ENCODE results near the gene PHF23. TPM values are rescaled to one million over a fixed set of nuclear protein-coding genes. Genes with fewer than 3 reads are reported as not detected.

The PHF23 gene
- total RNA-seq, 1 experiment from 2014 or later, result 32.7 TPM

GRCh38 chr17:7219229-7219811 lies 19.9 kb downstream of the PHF23 start:
- CTCF ChIA-PET, result no interaction called here
- ATAC-seq, result no peak

GRCh38 chr17:7218758-7219157 lies 20.5 kb downstream of the PHF23 start:
- Histone ChIP-seq H3K27me3 (ENCODE audit: low read length) (no peaks in the 10 kb centered on the region), H2AFZ (ENCODE audit: low read length) (no peak overlapping the region), H3K36me3 (ENCODE audit: low read depth, low read length) (peaks cover 25% of the 10 kb centered on the region), H3K4me1 (ENCODE audit: insufficient read depth, low read length) (peaks cover 34% of the 10 kb centered on the region), H3K9me2 (replicated peaks; ENCODE audit: low read length) (no peaks in the 10 kb centered on the region), H3F3A (ENCODE audit: low read length, unreplicated experiment) (no peaks in the 10 kb centered on the region), H3K4me3 (ENCODE audit: low read length) (no peak overlapping the region), H4K20me1 (ENCODE audit: low read length) (peaks cover 14% of the 10 kb centered on the region; the same call in 1 of the 2 replicates), H3K79me2 (ENCODE audit: low read length) (peaks cover 41% of the 10 kb centered on the region), H3K27ac (ENCODE audit: low read length) (no peak overlapping the region), H3K4me2 (ENCODE audit: low read length) (peak overlapping the region; percentile 86; the same call in 1 of the 2 replicates), H3K9ac (ENCODE audit: low read length) (no peak overlapping the region), H3K9me3 (ENCODE audit: low read length) (no peaks in the 10 kb centered on the region)
- CTCF ChIA-PET, result no interaction called here
- POLR2A ChIA-PET (ENCODE audit: unreplicated experiment), result no interaction called here
- intact Hi-C loops (cut with micrococcal nuclease), result no loop called here
- no peak for TF ChIP-seq CTCF (conservative IDR thresholded peaks at IDR 0.05; ENCODE audit: low read depth, low read length)
- TF ChIP-seq EZH2phosphoT487 (IDR thresholded peaks at IDR 0.05; ENCODE audit: borderline replicate concordance, low read length), result no peak
- no peak for TF ChIP-seq EZH2 (IDR thresholded peaks at IDR 0.05; ENCODE audit: low read length, unreplicated experiment)
- no TSS peak for BruUV-seq (replicated peaks)
- ATAC-seq (no peak), DNase-seq (no peak)

More at GRCh38 chr17:7219229-7219811, 19.9 kb downstream of the PHF23 start:
- no TSS peak for BruUV-seq (replicated peaks)
- TF ChIP-seq EZH2phosphoT487 (IDR thresholded peaks at IDR 0.05; ENCODE audit: borderline replicate concordance, low read length) (no peak), EZH2 (IDR thresholded peaks at IDR 0.05; ENCODE audit: low read length, unreplicated experiment) (no peak), CTCF (conservative IDR thresholded peaks at IDR 0.05; ENCODE audit: low read depth, low read length) (no peak)
- H3K9me3 ChIP-seq (ENCODE audit: low read length), result no peaks in the 10 kb centered on the region
- H3K36me3 ChIP-seq (ENCODE audit: low read depth, low read length), result peaks cover 26% of the 10 kb centered on the region
- H3K9me2 ChIP-seq (replicated peaks; ENCODE audit: low read length), result no peaks in the 10 kb centered on the region
- H3K79me2 ChIP-seq (ENCODE audit: low read length), result peaks cover 38% of the 10 kb centered on the region
- H4K20me1 ChIP-seq (ENCODE audit: low read length), result peaks cover 14% of the 10 kb centered on the region; the same call in 1 of the 2 replicates
- POLR2A ChIA-PET (ENCODE audit: unreplicated experiment), result no interaction called here
- peak overlapping the region; percentile 86 for H3K4me2 ChIP-seq (ENCODE audit: low read length)
- H3K4me3 ChIP-seq (ENCODE audit: low read length), result peak overlapping the region; percentile 81
- peaks cover 34% of the 10 kb centered on the region for H3K4me1 ChIP-seq (ENCODE audit: insufficient read depth, low read length)
- H2AFZ ChIP-seq (ENCODE audit: low read length), result no peak overlapping the region; the same call in 1 of the 2 replicates
- no peak for DNase-seq
- H3K27ac ChIP-seq (ENCODE audit: low read length), result peak overlapping the region; percentile 97
- intact Hi-C loops (cut with micrococcal nuclease), result no loop called here
- no peaks in the 10 kb centered on the region for H3F3A ChIP-seq (ENCODE audit: low read length, unreplicated experiment)
- H3K27me3 ChIP-seq (ENCODE audit: low read length), result no peaks in the 10 kb centered on the region
- peak overlapping the region; percentile 97 for H3K9ac ChIP-seq (ENCODE audit: low read length)

GRCh38 chr17:7218166-7218565 lies 21.1 kb downstream of the PHF23 start:
- Histone ChIP-seq H3K27me3 (ENCODE audit: low read length) (no peaks in the 10 kb centered on the region), H3K79me2 (ENCODE audit: low read length) (peaks cover 47% of the 10 kb centered on the region), H3K9me3 (ENCODE audit: low read length) (no peaks in the 10 kb centered on the region), H3K4me2 (ENCODE audit: low read length) (peak overlapping the region; percentile 73; the same call in 1 of the 2 replicates), H3K9me2 (replicated peaks; ENCODE audit: low read length) (no peaks in the 10 kb centered on the region), H3K4me1 (ENCODE audit: insufficient read depth, low read length) (peaks cover 34% of the 10 kb centered on the region), H3K27ac (ENCODE audit: low read length) (no peak overlapping the region), H2AFZ (ENCODE audit: low read length) (peak overlapping the region; percentile 65; the same call in 1 of the 2 replicates), H3K4me3 (ENCODE audit: low read length) (no peak overlapping the region), H3K9ac (ENCODE audit: low read length) (no peak overlapping the region), H4K20me1 (ENCODE audit: low read length) (peaks cover 14% of the 10 kb centered on the region; the same call in 1 of the 2 replicates), H3K36me3 (ENCODE audit: low read depth, low read length) (peaks cover 19% of the 10 kb centered on the region), H3F3A (ENCODE audit: low read length, unreplicated experiment) (no peaks in the 10 kb centered on the region)
- CTCF ChIA-PET, result no interaction called here
- no TSS peak for BruUV-seq (replicated peaks)
- POLR2A ChIA-PET (ENCODE audit: unreplicated experiment), result no interaction called here
- TF ChIP-seq EZH2phosphoT487 (IDR thresholded peaks at IDR 0.05; ENCODE audit: borderline replicate concordance, low read length) (no peak), CTCF (conservative IDR thresholded peaks at IDR 0.05; ENCODE audit: low read depth, low read length) (no peak), EZH2 (IDR thresholded peaks at IDR 0.05; ENCODE audit: low read length, unreplicated experiment) (no peak)
- DNase-seq (no peak), ATAC-seq (no peak)
- intact Hi-C loops (cut with micrococcal nuclease), result no loop called here
